ENCODE data around the gene TPSAB1. TPM values are rescaled to one million over a fixed set of nuclear protein-coding genes. Genes with fewer than 3 reads are reported as not detected.
"Not testable (repeated sequence)": the region's sequence is repeated elsewhere in the genome, so short reads cannot be mapped to it uniquely, and the experiment has no call there.

The TPSAB1 gene
- polyA plus RNA-seq, 3 donors: not detected

GRCh38 chr16:1230471-1231212, 9.9 kb upstream of the TPSAB1 start:
- WGBS (ENCODE audit: insufficient coverage): 85% methylated on average over 10 of the region's 17 CpGs
- H3K36me3 Mint-ChIP-seq; H3K4me1 Mint-ChIP-seq; H3K9me3 ChIP-seq (replicated peaks in 1 of 2; ENCODE audit: control insufficient read depth in 1 of 2, insufficient read depth in 1 of 2, low read length in 2 of 2); H3K4me2 ChIP-seq (replicated peaks; ENCODE audit: extremely low read depth, low read length, poor library complexity, severe bottlenecking); DNase-seq; H3K9me3 Mint-ChIP-seq; H4K20me1 ChIP-seq (ENCODE audit: insufficient read depth, low read length); intact Hi-C loops (cut with micrococcal nuclease); H3K9ac ChIP-seq (ENCODE audit: insufficient read depth, low read length, poor library complexity, severe bottlenecking); H3K27me3 ChIP-seq (ENCODE audit: control insufficient read depth in 2 of 2, insufficient read depth in 2 of 2, low read length in 2 of 2); H3K27ac ChIP-seq (ENCODE audit: low read depth in 1 of 2, low read length in 2 of 2); H3K27me3 Mint-ChIP-seq (ENCODE audit: low read depth in 3 of 3); H3K36me3 ChIP-seq (replicated peaks in 1 of 2; ENCODE audit: control insufficient read depth in 1 of 2, insufficient read depth in 2 of 2, low read length in 2 of 2); H3K4me3 ChIP-seq (replicated peaks in 1 of 3; ENCODE audit: low read depth in 2 of 3, low read length in 3 of 3); H3K4me3 Mint-ChIP-seq; H3K4me1 ChIP-seq (ENCODE audit: control insufficient read depth in 1 of 2, insufficient read depth in 2 of 2, low read length in 2 of 2); H3K27ac Mint-ChIP-seq; H2AFZ ChIP-seq (ENCODE audit: insufficient read depth, low read depth, low read length, poor library complexity, severe bottlenecking); H3K79me2 ChIP-seq (ENCODE audit: insufficient read depth, low read length): not testable (repeated sequence)

DNA sequence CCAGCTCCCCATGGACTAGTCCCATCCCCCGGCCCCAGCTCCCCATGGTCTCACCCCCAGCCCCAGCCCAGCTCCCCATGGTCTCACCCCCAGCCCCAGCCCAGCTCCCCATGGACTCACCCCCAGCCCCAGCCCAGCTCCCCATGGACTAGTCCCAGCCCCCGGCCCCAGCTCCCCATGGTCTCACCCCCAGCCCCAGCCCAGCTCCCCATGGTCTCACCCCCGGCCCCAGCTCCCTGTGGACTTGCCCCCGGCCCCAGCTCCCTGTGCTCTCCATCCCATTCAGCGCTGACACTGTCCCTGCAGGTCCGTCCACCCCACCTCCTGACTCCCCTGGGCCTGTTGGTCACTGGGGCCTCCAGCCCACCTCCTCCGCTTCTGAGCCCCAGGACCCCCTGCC, 9.2 kb upstream of the TPSAB1 start:
- H3K4me2 ChIP-seq (replicated peaks; ENCODE audit: extremely low read depth, low read length, poor library complexity, severe bottlenecking); H3K4me3 Mint-ChIP-seq; H3K27me3 Mint-ChIP-seq (ENCODE audit: low read depth in 3 of 3); H3K27ac Mint-ChIP-seq; H3K4me3 ChIP-seq (replicated peaks in 1 of 3; ENCODE audit: low read depth in 2 of 3, low read length in 3 of 3); H3K27me3 ChIP-seq (ENCODE audit: control insufficient read depth in 2 of 2, insufficient read depth in 2 of 2, low read length in 2 of 2); H3K36me3 Mint-ChIP-seq; H3K4me1 Mint-ChIP-seq; DNase-seq; H3K79me2 ChIP-seq (ENCODE audit: insufficient read depth, low read length); H3K9ac ChIP-seq (ENCODE audit: insufficient read depth, low read length, poor library complexity, severe bottlenecking); H3K36me3 ChIP-seq (replicated peaks in 1 of 2; ENCODE audit: control insufficient read depth in 1 of 2, insufficient read depth in 2 of 2, low read length in 2 of 2); H3K27ac ChIP-seq (ENCODE audit: low read depth in 1 of 2, low read length in 2 of 2); H3K4me1 ChIP-seq (ENCODE audit: control insufficient read depth in 1 of 2, insufficient read depth in 2 of 2, low read length in 2 of 2); intact Hi-C loops (cut with micrococcal nuclease); H3K9me3 Mint-ChIP-seq; H3K9me3 ChIP-seq (replicated peaks in 1 of 2; ENCODE audit: control insufficient read depth in 1 of 2, insufficient read depth in 1 of 2, low read length in 2 of 2); H2AFZ ChIP-seq (ENCODE audit: insufficient read depth, low read depth, low read length, poor library complexity, severe bottlenecking); H4K20me1 ChIP-seq (ENCODE audit: insufficient read depth, low read length): not testable (repeated sequence)
- WGBS (ENCODE audit: insufficient coverage): no CpG with 5 or more reads among the region's 7 CpGs

- H3K4me3 Mint-ChIP-seq; H2AFZ ChIP-seq (ENCODE audit: insufficient read depth, low read depth, low read length, poor library complexity, severe bottlenecking); H4K20me1 ChIP-seq (ENCODE audit: insufficient read depth, low read length); H3K9me3 ChIP-seq (replicated peaks in 1 of 2; ENCODE audit: control insufficient read depth in 1 of 2, insufficient read depth in 1 of 2, low read length in 2 of 2); H3K4me1 Mint-ChIP-seq; H3K27me3 ChIP-seq (ENCODE audit: control insufficient read depth in 2 of 2, insufficient read depth in 2 of 2, low read length in 2 of 2); H3K36me3 ChIP-seq (replicated peaks in 1 of 2; ENCODE audit: control insufficient read depth in 1 of 2, insufficient read depth in 2 of 2, low read length in 2 of 2); H3K79me2 ChIP-seq (ENCODE audit: insufficient read depth, low read length); H3K27ac Mint-ChIP-seq; H3K9me3 Mint-ChIP-seq; H3K4me2 ChIP-seq (replicated peaks; ENCODE audit: extremely low read depth, low read length, poor library complexity, severe bottlenecking); H3K4me3 ChIP-seq (replicated peaks in 1 of 3; ENCODE audit: low read depth in 2 of 3, low read length in 3 of 3); H3K36me3 Mint-ChIP-seq; H3K27me3 Mint-ChIP-seq (ENCODE audit: low read depth in 3 of 3); H3K4me1 ChIP-seq (ENCODE audit: control insufficient read depth in 1 of 2, insufficient read depth in 2 of 2, low read length in 2 of 2); H3K27ac ChIP-seq (ENCODE audit: low read depth in 1 of 2, low read length in 2 of 2); H3K9ac ChIP-seq (ENCODE audit: insufficient read depth, low read length, poor library complexity, severe bottlenecking); intact Hi-C loops (cut with micrococcal nuclease); DNase-seq: not testable (repeated sequence)
- WGBS (ENCODE audit: insufficient coverage): no CpG with 5 or more reads among the region's 47 CpGs
These were observed 8.3 kb upstream of the TPSAB1 start for GRCh38 chr16:1232049-1232748.

- H3K79me2 ChIP-seq (ENCODE audit: insufficient read depth, low read length); H3K27ac Mint-ChIP-seq; H3K4me3 Mint-ChIP-seq; H3K4me2 ChIP-seq (replicated peaks; ENCODE audit: extremely low read depth, low read length, poor library complexity, severe bottlenecking); H3K9me3 ChIP-seq (replicated peaks in 1 of 2; ENCODE audit: control insufficient read depth in 1 of 2, insufficient read depth in 1 of 2, low read length in 2 of 2); H2AFZ ChIP-seq (ENCODE audit: insufficient read depth, low read depth, low read length, poor library complexity, severe bottlenecking); H4K20me1 ChIP-seq (ENCODE audit: insufficient read depth, low read length); H3K36me3 ChIP-seq (replicated peaks in 1 of 2; ENCODE audit: control insufficient read depth in 1 of 2, insufficient read depth in 2 of 2, low read length in 2 of 2); H3K36me3 Mint-ChIP-seq; H3K27me3 Mint-ChIP-seq (ENCODE audit: low read depth in 3 of 3); H3K4me1 Mint-ChIP-seq; intact Hi-C loops (cut with micrococcal nuclease); H3K4me1 ChIP-seq (ENCODE audit: control insufficient read depth in 1 of 2, insufficient read depth in 2 of 2, low read length in 2 of 2); H3K4me3 ChIP-seq (replicated peaks in 1 of 3; ENCODE audit: low read depth in 2 of 3, low read length in 3 of 3); H3K9ac ChIP-seq (ENCODE audit: insufficient read depth, low read length, poor library complexity, severe bottlenecking); DNase-seq; H3K9me3 Mint-ChIP-seq; H3K27me3 ChIP-seq (ENCODE audit: control insufficient read depth in 2 of 2, insufficient read depth in 2 of 2, low read length in 2 of 2); H3K27ac ChIP-seq (ENCODE audit: low read depth in 1 of 2, low read length in 2 of 2): not testable (repeated sequence)
- WGBS (ENCODE audit: insufficient coverage): no CpG with 5 or more reads among the region's 29 CpGs
These were observed 3.8 kb upstream of the TPSAB1 start for GRCh38 chr16:1236659-1237058.
